ENCODE measurements around the gene UBQLN1.

UBQLN1 gene

DNA sequence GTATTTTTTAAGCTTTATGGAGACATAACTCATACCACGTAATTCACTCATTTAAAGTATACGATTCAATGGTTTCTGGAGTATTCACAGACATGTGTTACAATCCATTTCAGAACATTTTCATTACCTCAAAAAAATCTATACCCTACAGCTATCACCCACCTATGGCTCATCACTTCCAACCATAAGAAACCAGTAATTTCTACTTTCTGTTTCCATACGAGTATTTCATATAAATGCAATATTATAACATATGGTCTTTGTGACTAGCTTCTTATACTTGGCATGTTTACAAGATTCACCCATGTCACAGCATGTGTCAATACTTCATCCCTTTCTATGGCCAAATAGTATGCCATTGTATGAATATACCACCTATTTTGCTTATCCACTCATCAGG is 18.8 kb downstream of the UBQLN1 start:
- DNase-seq (ENCODE audit: low spot score): no peak

DNA sequence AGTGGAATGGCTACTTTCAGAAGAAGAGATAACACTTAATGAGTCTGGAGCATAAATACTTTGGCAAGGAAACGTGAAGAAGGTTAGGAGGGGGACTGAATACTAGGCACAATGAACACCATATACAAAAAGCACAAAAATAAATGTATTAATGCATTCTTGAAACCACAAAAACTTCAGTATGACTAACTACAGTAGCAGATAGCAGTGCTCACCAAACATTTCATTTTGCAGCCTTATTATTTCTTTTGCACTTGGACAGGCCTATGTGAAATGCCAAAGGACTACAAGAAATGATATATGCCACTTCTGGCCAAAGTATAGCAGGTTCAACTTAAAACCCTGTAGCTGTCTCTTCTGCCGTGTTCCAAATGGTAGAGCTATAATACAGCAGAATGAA is 26.3 kb downstream of the UBQLN1 start:
- no peak for DNase-seq (ENCODE audit: low spot score)

DNA sequence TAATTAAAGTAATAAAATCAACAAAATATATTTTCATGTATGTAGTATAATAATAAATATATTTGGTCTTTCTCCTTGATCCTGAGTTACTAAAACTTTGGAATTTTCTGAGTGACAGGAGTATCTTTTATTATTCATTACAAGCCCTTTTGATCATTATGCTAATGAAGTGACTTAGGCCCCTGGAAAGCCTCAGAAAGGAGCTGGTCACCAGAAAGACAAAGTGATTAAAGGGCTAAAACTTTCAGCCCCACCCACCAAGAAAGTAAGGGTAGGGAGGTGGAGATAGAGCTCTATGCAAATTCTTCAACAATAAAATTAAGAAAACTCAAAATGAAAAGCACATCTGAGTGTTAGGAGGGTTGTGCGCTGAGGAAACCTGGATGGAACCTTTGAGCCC is 27.5 kb downstream of the UBQLN1 start:
- no peak for DNase-seq (ENCODE audit: low spot score)

DNA sequence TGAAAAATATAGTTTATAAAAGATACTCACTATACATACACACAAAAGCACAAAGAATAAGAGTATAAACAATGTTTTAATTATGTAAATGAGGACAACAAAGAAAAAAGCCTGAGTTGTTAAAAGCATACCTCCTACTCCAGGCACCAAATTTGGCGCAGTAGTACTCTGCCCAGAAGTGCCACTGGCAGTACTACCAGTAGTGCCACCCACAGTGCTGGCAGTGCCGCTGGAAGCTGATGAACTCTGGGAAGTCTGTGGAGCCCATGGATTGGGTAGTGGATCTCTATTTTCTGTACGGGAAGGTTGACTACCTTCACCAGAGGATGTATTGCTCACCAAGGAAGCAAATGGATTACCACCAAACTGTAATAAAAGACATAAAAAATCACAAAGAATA is 30.2 kb downstream of the UBQLN1 start:
- DNase-seq (ENCODE audit: low spot score): no peak

DNA sequence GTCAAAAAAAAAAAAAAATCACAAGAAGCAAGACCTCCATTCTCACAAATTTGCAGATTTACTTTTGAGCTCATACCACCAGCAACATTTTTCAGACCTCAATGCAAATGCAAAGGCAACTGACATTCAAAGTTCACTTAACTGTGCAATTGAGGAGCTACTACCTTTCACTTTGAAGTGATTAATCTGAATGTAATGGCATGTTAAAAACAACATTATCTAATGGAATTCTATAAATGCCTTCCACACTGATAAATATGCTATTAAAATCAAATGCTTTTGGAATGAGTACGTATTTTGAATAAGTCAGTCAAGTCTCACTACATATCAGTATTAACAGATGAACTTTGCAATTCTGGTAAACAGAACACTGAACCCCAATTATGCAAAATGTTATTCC is 32.3 kb downstream of the UBQLN1 start:
- DNase-seq (ENCODE audit: low spot score): no peak

DNA sequence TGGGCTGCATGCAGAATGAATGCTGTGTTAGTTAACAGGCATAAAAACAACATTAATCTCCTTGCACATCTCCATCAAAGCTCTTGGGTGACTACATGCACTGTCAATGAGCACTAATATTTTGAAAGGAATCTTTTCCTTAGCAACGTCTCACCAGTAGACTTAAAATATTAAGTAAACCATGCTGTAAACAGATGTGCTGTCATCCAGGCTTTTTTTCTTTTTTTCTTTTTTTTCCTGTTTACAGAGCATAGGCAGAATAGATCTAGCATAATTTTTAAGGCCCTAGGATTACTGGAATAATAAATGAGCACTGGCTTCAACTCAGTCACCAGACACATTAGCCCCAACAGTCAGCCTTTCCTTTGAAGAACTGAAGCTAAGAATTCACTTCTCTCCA is 36.3 kb downstream of the UBQLN1 start:
- DNase-seq (ENCODE audit: low spot score): no peak

DNA sequence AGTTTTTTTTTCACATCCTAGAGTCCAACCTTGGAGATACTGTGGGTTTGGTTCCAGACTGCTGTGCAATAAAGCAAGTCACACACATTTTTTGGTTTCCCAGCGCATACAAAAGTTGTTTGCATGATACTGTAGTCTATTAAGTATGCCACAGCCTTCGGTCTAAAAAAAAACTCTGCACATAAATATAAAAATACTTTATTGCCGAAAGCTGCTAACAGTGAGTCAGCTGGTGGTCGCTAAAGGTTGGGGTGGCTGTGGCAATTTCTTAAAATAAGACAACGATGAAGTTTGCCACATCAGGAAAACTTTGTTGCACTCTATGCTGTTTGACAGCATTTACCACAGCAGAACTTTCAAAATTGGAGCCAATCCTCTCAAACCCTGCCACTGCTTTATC is 37.4 kb downstream of the UBQLN1 start:
- no peak for DNase-seq (ENCODE audit: low spot score)

DNA sequence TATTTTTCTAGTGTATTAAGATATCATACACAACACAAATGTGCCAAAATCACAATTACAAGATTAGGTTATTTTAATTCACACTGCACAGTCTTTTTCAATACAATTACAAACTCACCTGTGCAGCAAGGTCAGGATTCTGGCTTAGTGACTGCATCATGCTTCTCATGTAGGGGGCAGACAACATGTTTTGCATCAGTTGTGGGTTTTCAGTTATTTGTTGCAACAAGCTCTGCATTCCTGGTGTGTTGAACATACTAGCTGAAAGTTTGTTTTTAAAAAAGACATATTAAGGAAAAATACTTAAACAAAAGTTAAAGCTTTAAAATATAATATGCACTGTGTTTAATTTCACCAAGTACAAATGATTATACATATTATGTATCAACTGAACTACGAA is 38.7 kb downstream of the UBQLN1 start:
- DNase-seq (ENCODE audit: low spot score): no peak

DNA sequence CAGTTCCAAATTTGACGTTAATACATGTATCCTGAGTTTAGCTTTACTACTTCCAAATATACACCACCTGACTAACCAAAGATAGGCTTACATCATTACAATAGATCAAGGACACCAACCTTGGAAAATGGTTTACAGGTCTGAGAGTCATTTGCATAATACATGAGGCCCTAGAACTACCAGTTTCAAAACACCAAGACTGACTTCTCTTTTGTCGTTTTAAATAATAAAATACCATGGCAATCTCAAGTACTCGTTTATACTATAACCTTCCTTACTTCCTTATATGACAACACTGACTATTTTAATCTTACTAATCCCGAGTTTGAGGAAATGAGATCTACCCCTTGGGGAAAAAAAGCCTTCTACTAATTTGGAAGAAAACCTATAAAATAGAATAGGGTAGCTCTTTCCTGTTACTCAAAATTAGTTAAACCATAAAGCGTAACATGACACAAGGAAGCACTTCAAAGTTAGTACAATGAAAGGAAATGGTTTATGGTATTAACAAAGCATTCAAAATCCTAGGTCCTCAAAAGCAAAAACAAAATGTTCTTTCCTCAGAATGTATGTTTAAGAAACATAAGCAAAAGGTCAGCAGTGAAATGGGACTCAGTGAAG is 42.1 kb downstream of the UBQLN1 start:
- DNase-seq (ENCODE audit: low spot score): no peak

DNA sequence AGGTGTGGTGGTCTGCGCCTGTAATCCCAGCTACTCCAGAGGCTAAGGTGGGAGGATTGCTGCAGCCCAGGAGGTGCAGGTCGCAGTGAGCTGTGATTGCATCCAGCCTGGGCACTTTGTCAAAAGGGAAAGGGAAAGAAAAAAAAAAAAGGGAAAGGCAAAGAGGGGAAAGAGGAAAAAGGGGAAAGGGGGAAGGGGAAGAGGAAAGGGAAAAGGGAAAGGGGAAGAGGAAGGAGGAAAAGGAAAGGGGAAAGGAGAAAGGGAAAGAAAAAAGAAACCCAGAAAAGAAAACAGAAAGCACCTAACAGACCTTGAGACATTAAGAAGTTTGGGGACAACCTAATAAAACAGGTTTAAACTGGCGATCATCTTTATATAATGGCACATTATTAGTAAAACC is 44.8 kb downstream of the UBQLN1 start:
- DNase-seq (ENCODE audit: low spot score): no peak

DNA sequence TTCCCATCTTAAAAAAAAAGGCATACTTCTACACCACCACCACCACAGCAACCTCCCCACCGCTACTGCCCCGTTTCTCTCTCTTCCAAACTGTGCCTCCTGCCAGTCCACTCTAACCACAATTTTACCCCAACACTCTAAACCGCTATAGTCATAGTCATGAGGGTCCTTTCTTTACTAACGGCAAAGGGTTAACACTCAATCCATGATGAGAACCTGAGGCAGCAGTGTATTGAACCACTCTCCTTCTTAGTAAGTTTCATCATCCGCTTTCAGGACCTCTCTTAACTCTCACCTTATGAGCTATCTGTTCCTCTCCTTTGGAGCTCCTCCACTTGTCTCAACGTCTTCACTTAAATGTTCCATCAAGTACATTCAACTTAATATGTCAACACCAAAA is 50.8 kb downstream of the UBQLN1 start:
- no peak for DNase-seq (ENCODE audit: low spot score)

DNA sequence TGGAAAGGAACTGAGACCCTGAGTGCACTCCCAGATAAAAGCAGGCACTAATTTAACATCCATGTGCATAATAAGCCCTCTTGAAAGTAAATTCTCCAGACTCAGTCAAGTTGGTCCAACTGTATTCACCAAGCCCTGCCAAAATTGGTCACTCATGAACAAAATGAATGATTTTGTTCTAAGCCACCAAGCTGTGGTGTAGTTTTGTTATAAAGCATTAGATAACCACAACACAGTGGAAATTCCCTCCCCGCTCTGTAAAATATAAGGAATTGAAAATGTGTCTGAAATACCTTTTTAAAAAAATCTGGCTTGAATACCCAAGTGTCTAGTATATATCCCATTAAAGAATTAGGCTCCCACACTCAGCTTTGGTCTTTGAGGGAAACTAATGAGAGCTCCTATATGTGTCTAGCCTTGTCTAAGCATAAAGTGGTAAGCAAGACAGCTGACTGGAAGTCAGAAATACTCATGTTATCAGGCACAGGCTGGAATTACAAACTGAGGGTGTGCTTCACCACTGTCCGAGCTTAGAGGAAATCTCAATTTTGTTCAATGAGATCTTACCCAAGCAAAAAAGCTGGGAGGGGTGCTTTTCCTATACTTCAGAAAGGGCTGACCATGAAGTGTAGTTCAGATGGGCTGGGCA is 51.6 kb downstream of the UBQLN1 start:
- DNase-seq (ENCODE audit: low spot score): no peak

DNA sequence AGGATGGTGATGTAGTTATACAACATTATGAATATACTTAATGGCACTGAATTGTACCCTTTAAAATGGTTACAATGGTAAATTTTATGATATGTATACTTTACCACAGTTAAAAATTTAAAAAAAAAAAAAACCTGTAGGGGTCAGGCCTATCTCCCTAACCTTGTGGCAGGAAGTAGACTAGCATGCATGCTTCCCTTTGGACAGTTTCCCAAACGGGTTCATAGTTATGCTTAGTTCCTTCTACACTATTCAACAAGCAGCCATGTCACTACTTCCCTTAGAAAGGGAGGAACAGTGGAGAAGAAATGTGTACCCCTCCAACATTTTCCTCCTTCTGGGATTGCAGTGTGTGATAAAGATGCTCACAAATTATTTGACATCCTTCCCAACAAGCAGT is 52.3 kb downstream of the UBQLN1 start:
- no peak for DNase-seq (ENCODE audit: low spot score)

DNA sequence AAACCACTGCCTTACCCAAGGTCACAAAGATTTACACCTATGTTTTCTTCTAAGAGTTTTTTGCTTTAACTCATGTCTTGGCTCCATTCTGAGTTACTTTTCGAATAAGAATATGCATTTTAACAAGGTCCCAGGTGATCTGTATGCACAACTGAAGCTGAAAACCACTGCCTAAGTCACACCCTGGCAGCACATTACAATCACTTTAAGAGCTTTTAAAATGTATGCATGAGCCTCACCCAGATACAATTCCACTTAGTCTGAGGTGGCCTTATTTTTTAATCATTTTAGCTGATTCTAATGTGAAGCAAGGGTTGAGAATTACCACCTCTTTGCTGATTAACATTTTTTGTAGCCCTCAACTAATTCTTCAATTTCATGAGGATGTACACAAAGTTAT is 55.3 kb downstream of the UBQLN1 start:
- DNase-seq (ENCODE audit: low spot score): no peak

DNA sequence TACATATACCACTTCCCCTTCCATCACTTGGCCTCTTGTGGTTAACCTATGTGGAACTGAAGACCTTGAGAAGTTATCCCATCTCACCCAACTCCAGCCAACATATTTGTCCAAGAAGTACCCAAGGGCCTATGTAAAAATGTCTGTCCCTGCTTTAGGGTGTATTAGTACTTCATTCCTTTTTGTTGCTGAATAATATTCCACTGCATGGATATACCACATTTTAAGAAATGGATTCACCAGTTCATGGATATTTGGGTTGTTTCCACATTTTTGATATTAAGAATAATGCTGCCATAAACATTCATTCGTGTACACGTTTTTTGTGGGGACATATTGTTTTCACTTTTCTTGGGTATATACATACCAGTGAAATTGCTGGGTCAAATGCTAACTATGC is 56.2 kb downstream of the UBQLN1 start:
- DNase-seq (ENCODE audit: low spot score): no peak

DNA sequence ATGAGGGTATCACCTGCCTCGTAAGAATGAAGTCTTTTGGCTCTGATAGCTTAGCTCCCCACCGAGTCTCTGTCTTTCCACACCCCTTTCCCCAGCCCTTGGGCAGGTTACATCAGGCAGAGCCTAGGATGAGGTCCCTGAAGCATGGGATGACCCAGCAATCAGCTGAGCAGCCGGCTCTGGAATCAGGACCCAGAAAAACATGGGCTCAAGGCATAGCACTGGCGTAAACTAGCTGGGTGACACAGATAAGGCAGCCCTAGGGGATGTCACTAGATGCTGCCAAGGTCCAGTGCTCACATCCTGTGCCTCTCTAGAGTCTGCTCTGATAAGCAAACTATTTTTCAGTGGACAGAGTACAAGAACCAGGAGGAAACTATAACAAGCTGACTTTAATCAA is 58.2 kb downstream of the UBQLN1 start:
- DNase-seq (ENCODE audit: low spot score): no peak

DNA sequence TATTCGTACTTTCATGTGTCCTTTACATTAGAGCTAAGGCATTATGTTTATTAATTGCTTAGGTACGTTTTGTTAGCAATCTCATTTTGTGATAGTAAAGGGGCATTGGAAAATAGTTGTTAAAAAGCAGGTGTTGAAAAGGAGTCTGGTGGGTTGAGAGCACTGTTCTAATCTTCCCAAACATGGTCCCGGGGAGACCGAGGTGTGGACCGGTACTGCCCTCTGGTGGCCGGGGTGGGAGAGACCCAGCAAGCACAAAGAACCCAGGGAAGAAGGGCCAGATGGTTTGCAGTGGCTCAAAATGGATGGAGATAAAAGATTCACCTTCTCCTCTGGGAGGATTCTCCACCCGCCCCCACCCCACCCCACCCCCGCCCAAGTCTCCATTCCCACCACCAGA is 58.7 kb downstream of the UBQLN1 start:
- peak; percentile 18 for DNase-seq (ENCODE audit: low spot score)

DNA sequence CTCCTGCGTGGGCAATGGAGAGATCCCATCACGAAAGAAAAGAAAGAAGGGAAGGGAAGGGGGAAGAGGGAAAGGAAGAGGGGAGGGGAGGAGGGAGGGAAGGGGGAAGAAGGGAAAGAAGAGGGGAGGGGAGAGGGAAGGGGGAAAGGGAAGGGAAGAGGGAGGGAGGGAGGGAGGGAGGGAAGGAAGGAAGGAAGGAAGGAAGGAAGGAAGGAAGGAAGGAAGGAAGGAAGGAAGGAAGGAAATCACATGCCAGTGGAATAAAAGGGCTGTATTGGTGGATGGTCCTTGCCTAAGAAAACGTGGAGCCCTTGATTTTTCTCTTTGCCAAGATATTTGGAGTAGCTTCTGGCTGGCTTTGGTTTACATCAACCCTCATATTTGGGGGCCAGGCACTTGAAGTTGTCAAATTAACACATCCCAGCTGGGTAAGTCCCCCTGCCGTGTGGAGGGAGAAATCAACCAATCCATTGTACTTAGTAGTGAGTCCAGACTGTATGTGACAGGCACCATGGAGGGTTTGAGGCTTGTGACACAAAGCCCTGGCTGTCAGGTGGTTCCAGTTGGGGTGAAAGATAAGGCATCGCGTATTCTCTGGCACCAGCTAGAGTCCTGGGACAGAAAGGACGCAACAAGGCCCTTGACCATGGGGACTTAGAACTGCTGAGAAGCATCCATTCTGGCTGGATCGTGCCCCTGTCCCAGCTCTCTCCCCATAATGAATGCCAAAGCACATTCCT is 61.1 kb downstream of the UBQLN1 start:
- DNase-seq (ENCODE audit: low spot score): no peak

DNA sequence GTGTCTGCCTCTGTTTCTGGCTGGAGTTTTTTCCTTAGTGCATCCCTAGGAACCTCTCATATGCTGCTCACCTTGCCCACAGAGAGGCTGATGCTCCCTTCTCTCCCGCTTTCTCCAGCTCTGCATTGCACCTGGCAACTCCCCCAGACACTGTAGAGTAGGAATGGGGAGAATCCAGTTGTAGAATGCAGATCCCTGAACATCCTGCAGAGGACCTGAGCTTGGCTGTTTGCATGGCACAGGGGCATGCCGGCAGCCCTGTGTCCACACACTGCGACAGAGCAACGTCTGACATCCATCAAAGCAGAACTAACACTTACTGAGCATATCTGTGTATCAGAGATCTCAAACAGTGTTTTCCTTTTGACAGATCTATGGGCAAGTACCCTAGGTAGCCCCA is 65.0 kb downstream of the UBQLN1 start:
- DNase-seq (ENCODE audit: low spot score): no peak

DNA sequence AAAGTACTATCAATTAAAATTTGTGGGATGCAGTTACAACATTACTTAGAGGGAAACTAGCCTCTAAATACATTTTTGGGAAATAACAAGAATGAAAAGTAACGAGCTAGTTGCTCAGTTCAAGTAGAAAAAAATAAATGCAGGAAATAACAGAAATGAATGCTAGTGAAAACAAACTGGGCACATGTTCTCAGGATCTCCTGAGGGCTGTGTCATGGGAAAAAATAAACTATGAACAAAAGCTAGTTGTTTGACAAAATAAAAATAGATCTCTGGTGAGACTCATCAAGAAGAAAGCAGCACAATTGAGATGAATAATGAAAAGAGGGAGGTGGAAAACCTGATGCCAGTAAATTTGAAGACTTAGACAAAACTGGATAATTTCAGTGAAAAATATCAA is 68.5 kb downstream of the UBQLN1 start:
- DNase-seq (ENCODE audit: low spot score): no peak

DNA sequence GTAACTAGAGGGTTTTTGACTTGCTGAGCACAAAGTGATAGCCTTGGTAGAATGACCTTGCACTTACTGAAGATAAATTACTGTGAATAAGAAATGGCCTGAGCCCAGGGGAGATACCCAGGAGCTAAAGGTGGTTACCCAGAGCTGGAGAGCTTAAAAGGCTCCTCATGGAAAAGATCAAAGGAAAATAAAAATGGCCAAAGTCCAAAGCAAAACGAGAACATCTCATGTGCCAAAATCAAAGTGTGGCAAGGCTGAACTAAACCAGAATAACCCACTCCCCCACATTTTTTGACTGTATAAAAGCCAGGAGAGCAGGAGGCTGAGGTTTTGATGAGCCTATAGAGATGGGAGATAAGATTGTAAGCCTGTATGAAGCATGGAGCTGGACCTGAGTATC is 70.4 kb downstream of the UBQLN1 start:
- DNase-seq (ENCODE audit: low spot score): no peak

DNA sequence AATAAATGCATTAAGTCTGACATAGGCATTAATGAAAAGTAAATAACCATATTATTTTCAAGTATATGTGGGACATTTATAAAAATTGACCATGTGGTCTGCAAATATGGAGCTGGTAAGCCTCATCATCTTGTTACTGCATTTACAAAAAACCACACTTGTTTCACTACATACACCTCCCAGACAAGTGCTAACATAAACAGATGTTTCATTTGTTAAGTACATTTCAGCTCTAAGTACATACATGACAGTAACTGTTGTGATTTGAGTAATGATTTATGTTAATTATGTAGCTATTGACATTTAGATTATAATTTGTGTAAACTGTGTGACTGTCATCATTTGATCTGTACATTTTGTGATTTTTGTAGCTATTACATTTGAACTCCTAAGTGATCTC is 70.9 kb downstream of the UBQLN1 start:
- DNase-seq (ENCODE audit: low spot score): no peak

DNA sequence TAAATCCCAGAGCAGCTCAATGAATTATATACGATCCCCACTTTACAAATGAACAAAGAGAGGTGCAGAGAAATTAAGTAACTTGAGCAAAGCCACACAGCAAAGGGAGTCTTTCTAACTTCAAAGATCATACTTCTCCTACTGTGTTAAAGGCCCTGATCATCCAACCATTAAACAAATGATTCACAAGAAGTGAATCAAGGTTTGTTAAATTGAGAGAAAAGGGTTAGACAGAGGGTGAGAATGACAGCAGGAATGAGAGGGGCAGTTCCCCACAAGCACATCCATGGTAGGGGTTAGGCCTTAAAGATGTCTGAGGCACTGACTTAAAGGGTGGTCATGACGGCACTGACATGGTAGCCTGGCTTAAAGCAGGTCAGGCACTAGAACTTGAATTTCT is 74.1 kb downstream of the UBQLN1 start:
- no peak for DNase-seq (ENCODE audit: low spot score)

DNA sequence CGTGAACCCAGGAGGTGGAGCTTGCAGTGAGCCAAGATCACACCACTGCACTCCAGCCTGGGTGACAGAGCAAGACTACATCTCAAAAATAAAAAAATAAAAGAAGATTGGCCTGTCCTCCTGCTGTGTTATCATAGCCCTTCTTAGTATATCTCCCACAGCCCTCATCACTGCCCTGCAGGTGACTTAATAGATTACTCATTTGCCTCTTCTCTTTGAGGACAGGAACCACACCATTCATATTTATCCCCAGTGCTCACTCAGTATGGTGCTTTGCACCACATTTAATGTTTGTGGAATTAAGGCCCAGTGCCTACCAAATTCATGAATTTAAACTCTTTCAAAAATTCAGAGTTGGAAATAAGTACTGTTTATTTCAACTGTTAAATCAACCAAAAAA is 74.5 kb downstream of the UBQLN1 start:
- no peak for DNase-seq (ENCODE audit: low spot score)
